Activated naive CD4-positive, alpha-beta T cell treated with Interleukin-2 at 50 U/mL for 16 hours (primary cell): ENCODE data around the gene POC1A.
"Not testable (repeated sequence)": the region's sequence is repeated elsewhere in the genome, so short reads cannot be mapped to it uniquely, and the experiment has no call there.

Experiments
- DNase-seq: peaks from one replicate; pipeline ENCODE4 v3.0.0-alpha.2; 2020

POC1A gene

DNA sequence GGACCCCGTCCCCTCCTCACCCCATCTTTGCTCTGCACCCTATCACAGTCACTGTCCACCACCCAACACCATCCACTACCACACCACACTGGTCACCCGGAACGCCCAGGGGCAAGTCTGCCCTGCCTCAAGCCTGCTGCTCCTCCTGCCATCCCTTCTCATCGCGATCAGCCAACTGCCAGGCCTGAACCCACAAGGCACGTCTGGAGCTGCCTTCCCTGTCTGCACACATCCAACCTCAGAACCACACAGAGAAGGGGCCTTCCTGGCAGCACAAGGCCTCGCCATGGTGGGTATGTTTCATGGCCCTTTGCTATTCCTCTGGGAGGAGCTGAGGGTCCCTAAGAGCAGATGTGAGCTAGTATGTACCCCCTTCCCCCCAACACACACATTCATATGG, 94.4 kb downstream of the POC1A start:
- no peak for DNase-seq

DNA sequence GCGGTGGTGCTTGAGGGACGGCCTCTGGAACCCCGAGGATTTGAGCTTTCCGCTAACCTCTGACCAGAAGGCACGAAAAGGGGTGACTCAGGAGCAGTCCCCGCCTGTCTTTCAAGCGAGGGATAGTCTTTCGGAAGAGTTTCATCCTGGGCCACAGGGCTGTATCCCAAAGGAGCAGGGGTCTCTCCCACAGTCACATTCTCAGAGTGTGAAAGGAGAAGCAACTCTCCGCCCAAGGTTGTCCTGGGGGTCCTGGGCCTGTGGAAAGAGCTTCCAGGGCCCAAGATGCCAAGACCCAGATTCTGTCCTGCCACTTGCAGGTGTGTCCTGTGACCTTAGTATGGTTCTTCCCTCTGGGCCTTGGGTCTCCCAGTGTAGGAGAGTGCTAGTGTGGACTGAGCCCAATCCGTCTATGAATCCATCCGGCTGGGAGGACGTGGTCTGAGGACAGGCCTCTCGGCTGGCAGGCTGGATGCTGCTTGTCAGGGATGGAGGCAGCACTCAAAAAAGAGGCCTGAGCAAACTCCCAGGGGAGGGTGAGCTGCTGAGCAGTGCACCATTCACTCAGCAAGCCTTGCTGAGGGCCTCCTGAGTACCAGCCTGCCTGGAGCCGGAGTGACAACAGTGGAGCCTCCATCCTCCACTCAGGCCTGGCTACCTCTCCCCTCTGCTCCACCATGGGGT, 96.3 kb downstream of the POC1A start:
- no peak for DNase-seq

DNA sequence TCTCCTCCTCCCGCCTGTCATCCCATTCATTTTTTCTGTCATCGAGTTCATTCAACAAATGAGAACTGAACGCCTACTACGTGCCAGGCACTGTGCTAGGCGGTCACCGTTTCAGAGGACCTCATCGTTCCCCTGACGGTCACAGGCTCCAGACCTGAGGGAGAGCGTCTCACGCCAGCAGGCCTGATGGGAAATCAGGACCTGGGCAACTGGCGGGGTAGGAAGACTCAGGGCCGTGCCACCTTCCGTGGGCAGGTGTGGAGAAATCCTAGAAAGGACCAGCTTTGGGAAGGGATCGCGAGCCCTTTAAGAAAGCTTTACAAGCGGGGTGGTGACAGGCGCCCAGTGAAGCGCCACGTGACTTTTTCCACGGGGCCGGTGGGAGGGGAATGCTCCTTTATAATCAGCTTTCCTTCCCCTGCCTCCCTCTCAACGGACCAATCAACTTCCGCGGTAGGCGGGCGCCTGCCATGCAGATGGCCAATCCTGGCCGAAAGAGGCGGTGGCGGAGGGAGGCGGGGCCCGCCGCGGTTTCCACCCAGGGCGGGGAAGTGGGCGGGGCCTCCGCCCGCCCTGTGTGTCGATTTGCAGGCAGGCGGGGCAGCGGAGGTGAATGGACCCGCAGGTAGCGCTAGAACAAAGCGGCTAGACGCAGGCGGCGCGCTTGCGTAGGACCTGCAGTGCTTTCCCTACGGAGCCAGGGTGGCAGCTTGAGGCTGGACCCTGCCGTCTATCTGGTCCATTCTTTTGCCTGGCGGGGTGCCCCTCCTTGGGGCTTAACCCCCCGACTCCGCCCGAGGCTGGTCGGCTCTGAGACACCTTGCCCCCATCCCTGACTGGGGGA, 97.0 kb downstream of the POC1A start:
- DNase-seq: peak; percentile 100

DNA sequence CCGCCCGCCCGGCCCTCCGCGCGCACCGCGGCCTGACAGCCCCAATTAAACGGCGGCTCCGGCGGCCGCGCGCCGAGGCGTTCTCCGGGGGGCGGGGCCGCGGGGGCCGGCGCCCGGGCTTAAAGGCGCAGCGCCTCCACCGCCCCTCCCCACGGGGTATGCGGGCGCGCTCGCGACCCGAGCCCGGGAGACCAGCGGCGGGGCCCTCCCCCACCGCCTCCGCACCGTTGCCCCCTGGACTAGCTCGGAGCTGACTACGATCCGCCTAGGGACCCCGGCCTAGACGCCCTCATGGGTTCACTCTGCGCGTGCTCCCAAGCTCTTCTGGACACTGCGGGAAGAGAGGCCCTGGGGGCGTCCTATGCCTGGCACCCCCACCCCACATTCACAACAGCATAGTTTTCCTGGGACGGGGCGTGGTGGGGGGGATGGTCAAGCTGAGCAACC, 97.7 kb downstream of the POC1A start, which contains the start of gene DUSP7:
Gene DUSP7, minus strand, starts transcription at position 51 of the 447 bp plus-strand sequence. CDS start 205 bp downstream, outside the sequence.
- DNase-seq: peak; percentile 76

DNA sequence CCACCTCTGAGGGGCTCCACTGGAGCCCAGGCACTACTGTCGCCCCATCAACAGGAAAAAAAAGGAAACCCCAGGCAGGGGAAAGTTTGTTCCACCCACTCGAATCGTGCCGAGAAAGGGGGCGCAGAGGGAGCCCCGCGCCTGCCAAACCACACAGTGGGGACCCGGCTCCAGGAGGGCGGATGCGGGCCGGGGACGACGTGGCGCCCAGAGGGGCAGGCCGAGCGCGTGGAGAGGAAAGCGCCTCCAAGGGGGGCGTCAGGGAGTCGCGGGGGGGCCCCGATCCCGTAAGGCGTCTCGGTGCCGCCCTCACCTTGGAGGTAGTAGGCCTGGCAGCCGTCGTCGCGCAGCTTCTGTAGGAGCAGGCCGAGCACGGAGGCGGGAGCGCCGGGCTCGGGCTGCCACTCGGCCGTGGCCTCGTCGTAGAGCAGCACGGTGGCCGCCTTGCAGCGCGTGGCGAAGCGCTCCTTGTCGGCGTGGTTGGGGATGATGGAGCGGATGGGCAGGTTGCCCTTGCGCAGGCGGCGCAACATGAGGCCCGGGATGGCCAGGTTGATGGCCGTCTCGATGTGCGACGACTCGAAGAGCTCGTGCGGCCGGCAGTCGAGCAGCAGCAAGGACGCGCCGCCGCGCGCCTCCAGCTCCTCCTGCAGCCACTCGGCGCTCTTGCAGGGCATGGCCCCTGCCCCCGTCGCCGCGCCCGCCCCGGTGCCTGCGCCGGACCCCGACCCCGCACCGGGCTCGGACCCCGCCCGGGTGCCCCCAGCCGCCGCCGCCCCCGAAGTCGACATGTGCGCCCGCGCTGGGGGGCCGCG, 98.5 kb downstream of the POC1A start:
- DNase-seq: peak; percentile 54

DNA sequence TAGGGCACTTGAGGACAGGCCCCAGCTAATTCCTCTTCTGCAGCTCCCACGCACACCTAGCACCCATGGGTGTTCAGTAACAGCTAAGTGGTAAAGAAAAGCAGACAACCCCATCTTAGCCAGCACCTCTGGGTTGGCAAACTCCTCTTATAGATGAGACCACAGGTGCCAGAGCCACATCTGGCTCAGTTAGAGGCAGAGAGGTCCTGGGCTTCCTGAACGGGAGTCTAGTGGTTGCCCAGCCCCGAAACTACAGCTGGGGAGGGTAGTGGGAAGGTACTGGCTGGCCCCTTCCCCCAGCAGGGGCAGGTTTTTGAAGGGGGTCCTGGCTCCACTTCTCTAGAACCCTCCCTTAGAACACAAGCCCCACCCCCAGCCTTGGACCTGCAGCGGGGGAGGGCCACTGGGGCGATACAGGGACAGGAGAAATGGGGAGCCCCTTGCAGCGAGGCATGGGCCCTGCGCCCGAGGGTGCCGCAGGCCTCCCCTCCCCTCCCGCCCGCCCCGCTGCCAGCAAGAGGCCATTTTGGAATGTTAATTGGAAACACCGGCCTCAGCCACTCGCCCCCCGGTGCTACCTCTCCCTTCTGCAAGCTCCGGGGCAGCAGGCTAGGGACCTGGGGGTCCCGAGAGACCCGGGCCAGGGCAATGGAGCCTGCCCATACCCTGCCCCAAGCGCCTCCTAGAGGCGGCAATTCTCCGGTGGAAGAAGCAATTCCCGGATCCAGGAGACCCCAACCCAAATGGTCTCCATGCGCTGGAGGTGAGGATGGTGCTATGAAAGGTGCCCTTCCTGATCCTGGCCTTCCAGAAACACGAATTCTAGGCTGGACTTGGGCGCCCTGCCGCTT, 99.3 kb downstream of the POC1A start:
- DNase-seq: peak; percentile 32

DNA sequence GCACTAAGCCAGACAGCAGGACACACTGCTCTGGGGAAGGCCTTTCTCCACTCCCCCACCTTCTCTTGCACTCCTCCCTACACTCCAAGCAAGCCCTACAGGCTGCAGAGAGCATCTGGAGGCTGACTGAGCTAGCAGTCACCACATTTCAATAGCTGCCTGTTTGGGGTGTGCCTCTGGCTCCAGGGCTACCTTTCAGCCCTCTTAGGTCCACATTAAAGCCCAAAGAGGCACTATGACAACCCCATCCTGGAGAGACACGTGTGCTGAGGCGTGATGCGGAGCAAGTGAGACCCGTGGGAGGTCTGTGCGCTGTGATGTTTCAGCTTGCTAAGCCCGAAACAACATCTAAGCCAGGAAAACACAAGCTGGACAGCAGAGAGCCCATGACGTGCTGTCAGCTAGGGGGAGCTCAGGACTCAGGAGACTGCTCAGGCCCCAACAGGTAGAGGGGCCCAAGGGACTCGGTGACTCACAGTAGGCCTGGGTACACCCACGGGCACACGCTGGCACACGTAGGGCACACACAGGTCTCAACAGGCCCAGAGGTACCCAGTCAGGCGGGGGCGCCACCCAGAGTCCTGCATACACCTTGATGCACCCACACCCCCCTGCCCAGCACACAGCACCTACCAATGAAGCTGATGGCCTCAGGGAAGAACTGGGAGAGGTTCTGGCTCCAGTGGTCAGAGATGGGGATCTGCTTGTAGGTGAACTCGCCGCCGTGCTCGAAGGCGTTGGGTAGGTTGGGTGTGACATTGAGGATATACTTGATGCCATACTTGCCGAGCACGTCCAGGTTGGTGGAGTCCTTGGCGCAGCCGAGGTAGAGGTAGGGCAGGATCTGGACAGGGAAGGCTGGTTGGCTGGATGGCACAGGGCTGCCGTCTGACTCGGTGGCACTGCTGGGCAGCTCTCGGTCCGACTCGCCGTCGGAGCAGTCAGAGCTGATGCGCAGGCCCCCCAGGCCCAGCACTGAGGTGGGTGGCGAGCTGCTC, 100.6 kb downstream of the POC1A start:
- DNase-seq: peak; percentile 58

DNA sequence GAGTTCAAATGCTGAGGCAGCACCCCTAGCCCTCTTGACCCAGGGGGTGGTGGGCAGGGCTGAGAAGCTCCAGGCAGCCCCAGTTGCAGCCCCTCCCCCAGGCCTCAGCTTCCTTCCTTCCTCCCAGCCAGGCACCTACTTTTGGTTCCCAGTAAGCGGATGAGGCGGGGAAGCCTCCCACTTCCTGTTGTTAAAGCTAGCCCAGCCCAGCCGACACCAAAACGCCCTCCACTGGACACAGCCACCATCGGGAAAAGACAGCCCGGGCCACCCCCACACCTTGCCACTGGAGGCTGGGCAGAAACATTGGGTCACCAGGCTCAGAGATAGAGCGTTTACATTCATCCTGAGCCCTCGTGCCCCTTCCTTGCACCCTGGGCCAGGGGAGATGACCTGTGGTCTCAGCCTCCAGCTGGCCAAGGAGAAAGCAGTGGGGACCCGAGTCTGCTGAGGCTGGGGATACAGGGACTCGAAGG, 101.4 kb downstream of the POC1A start:
- peak; percentile 43 for DNase-seq

DNA sequence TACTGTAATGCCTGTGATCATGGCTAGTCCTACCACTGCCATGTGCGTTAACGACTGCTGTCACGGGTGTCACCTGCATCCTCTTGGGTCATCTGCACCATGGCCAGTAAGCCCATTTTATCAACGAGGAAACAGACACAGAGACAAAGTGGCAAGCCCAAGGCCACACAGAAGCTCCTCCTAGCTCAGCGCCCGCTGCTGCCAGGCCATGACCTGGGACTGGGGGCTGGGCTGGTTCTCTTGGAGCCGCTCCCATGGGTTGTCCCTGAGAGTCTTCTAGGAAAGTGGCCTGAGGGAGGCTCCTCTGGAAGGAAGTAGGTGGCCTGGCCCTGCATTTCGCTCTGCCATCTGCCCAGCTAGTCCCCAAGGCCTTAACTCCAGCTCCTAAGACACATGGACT, 102.8 kb downstream of the POC1A start:
- no peak for DNase-seq

DNA sequence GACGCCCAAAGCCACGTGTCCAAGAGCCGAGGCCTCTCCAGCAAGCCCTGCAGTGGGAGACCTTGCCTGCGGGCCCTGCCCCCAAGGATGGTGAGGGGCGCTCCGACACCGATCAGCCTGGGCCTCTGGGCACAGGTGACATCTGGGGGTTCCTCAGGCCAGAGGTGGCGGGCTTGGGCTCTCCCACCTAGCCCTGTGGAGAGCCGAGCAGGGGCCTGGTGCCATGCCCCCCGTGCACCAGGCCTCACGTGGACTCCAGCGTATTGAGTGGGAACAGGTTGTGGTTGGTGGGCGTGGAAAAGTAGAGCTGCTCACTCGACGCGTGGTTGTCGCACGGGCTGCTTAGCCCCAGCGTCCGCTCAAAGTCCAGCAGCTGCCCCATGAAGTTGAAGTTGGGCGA, 103.7 kb downstream of the POC1A start:
- no peak for DNase-seq

DNA sequence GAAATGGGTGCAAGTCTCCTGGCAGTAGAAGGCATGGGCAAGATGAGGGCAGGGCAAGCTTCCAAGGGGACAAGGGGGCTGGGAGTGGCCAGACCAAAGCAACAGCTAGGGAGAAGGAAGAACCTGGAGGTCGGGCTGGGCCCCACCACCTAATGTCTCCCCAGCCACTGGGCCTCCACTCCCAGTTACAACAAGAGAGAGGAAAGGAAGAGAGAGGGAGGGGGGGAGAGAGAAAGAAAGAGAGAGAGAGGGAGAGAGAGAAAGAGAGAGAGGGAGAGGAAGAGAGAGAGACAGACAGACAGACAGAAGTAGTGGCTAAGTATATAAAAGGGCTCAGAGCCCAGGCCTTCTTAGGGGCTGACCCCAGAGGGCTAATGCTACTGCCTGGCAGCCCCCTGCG, 104.7 kb downstream of the POC1A start:
- no peak for DNase-seq

DNA sequence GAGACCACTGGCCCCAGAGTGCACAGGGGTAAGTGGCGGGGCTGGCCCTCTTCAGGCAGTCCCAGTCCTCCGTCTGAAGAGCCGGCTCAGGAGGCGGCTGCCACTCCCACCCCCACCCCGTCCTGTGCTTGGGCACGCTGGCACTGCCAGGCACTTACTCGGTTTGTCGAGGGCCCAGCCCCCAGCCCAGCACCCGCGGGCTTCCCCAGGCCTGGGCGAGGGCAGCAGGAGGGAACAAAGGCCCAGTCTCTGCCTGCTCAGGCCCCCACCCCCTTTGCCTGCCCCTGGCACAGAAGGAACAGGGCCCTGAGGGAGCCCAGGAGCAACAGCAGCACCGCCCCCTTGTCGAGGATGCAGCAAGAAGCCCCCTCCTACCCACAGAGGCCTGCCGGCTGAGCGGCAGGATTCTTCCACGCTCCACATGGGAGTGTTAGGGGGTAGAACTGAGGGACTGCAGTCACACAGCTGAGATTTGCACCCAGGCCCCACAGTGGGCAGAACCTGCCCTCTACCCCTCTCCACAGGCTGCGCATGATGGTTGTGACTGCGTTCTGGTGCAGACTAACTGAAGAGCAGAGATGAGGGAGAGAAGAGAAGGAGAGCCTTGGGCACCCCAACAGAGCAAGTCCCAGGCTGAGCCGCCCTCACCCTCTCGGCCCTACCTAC, 106.8 kb downstream of the POC1A start:
- DNase-seq: no peak

DNA sequence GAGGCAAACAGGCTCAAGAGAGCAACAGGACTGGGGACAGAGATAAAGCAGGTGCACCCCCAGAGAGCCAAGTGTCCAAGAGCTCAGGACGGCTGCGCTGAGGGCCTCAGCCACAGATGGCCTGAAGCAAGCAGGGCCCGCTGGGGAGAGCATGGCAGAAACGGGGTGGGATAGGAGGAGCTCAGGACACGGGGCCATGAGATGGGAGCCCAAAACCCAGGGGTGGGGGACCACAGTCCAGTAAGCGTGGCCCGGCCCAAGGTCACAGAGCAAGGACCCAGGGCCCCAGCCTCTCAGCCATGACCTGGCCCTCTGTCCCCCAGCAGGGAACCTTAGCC, 107.4 kb downstream of the POC1A start:
- no peak for DNase-seq

DNA sequence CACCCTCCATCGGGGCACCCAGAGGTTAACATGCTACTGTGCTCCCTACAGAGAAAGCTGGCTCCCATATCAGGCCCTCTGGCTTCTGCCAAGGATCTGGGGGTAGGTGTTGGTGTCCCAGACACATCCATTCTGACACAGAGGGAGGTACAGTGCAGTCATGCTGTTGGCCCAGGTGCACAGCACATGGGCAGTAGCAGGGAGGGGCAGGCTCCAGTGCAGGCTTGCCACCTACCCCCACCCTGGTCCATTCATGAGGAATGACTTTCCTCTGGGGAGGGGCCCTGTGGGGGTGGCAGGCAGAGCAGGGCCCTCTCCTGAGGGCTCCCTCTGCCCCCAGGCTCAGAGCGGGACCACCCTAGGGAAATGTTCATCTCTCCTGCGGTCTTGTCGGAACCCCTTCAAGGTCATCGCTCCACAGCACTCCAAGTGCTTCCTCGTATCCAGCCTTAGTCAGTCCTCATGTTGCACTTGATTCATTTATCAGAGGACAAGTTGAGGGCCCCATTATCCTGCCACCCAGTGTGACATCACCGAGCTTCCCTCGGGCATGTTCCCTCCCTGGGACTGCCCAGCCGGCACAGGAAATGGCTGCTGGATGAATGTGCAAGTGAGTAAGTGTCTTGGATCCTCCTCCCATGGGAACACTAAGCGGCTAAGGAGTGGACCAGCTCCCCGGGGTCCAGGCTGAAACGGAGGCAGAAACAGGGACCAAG, 107.9 kb downstream of the POC1A start:
- no peak for DNase-seq

DNA sequence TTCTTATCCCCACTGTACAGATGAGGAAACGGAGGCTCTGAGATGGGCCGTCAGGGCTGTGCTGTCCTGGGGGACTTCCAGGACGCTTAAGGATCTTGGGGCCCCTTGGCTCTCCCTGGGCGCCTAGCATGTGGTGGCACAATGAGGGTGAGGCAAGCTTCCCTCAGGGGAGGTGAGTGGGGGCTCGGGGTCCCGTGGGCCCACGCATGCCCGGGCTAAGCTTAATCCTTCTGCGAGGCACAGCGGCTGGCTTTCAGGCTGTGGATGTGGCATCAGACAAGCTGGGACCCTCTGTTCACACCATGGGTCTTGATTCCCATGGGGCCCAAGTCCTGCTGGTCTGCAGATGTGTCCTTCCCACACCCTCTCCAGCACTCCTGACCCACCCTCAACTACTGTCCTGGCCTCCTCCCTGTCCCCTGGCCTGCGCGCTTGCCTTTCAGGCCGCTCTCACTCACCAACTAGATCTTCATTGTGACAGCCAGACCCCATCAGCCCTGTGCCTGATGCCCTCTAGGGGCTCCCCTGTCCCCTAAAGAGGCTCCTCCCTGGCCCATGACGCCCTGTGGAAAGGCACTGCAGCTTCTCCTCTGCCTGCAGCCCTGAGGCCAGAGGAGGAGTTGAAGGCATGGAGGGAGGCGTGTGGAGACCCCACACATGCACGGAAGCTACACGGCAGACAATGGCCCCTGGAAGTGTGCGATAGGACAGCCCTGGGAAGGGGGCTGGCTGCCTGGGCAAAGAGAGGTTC, 109.2 kb downstream of the POC1A start:
- DNase-seq: no peak

DNA sequence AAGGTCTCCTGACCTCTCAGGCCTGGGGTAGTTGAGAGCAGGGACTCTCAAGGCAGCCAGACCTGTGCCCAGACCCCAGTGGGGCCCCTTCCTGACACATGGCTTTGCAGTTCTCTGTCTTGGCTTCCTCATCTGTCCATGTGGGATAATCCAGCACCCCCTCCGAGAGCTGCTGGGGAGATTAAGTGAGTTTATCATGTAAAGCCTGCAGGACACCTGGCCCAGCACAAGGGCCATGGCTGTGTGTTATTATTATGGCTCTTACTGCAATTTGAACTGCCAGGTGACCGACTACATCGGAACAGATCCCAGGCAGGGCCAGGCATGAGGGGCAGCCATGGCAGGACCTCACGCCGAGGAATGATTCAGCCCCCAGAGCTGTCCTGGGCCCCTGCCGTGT, 110.5 kb downstream of the POC1A start:
- DNase-seq: no peak

DNA sequence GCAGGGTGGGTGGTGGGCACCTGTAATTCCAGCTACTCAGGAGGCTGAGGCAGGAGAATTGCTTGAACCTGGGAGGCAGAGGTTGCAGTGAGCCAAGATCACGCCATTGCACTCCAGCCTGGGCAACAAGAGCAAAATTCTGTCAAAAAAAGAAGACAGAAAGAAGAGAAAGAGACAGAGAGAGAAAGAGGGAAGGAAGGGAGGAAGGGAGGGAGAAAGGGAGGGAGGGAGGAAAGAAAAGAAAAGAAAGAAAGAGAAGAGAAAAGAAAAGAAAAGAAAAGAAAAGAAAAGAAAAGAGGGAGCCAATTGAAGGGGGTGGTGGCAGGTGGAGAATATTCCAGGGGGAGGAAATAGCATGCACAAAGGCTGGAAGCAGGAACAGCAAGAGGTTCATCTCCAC, 111.2 kb downstream of the POC1A start:
- not testable (repeated sequence) for DNase-seq

DNA sequence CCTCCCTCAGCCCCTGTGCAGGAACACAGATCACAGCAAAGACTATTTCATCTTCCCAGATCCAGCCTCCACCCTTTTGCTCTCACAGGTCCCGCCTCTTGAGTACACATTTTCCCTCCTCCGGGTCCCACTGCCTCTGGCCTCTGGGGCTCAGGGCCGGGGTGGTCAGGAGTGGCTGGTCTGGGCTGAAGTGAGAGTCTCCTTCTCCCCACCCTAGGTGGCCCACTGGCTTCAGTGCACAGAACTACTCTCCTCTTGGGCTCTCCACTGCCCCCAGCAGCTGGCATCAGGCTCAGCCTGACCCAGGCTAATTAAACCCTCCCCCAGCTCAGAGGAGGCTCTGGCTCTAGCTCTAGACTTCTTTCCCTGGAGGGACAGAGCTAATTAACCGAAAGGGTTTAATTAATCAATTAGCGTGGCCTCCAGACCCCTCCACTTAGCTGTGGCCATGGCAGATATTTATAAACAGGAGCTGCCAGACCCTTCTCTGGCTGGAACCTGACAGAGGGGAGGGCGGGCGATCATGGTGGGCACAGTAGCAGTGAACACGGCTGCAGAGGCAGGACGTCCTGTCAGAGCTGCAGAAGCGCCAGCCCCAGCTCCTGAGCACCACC, 113.0 kb downstream of the POC1A start:
- no peak for DNase-seq

DNA sequence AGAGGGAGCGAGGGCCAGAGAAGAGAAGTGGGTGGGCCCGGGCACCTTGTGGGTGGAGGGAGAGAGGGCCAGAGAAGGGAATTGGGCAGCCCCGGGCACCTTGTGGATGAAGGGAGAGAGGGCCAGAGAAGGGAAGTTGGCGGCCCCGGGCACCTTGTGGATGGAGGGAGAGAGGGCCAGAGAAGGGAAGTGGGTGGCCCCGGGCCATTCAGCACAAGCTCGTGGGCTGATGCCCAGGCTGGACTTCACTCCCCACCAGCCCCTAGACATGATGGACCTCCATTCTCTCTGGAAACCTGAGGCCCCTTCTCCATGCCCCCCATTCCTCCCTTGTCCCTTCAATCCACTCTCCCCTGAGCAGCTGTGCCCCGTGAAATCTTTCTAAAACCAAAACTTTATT, 113.6 kb downstream of the POC1A start:
- DNase-seq: no peak
